Activated CD4-positive, alpha-beta memory T cell treated with anti-CD3 and anti-CD28 coated beads for 36 hours (primary cell): ENCODE data around the gene NAXE. TPM values are rescaled to one million over a fixed set of nuclear protein-coding genes. Genes with fewer than 3 reads are reported as not detected.
"Not testable (repeated sequence)": the region's sequence is repeated elsewhere in the genome, so short reads cannot be mapped to it uniquely, and the experiment has no call there.

Experiments
- CTCF ChIA-PET: fragments of 350-600 bp; sonication (Branson Sonifier 250); formaldehyde crosslinking; loops from one replicate; lab custom pipeline; 2021; ENCODE audit warnings: antibody characterized with exemption, inconsistent platforms; lab: Charles Lee
- POLR2A ChIA-PET: fragments of 350-600 bp; sonication (Branson Sonifier 250); formaldehyde crosslinking; loops from one replicate; lab custom pipeline; 2021; ENCODE audit warnings: antibody characterized with exemption; lab: Charles Lee
- DNase-seq: peaks from one replicate; pipeline ENCODE4 v3.0.0-alpha.2; 2020
- H3K27ac Mint-ChIP-seq: one replicate; pipeline ENCODE4 v1.8.0; 2021; ENCODE audit warnings: mixed read lengths
- H3K27me3 Mint-ChIP-seq: one replicate; pipeline ENCODE4 v1.8.0; 2021; ENCODE audit warnings: mixed read lengths
- H3K36me3 Mint-ChIP-seq: one replicate; pipeline ENCODE4 v1.8.0; 2021; ENCODE audit warnings: mixed read lengths
- H3K4me1 Mint-ChIP-seq: one replicate; pipeline ENCODE4 v1.8.0; 2021; ENCODE audit warnings: low read depth, mixed read lengths
- H3K4me3 Mint-ChIP-seq: one replicate; pipeline ENCODE4 v1.8.0; 2021; ENCODE audit warnings: mild to moderate bottlenecking, mixed read lengths
- H3K9me3 Mint-ChIP-seq: one replicate; pipeline ENCODE4 v1.8.0; 2021; ENCODE audit warnings: mixed read lengths
- intact Hi-C: fragments of 100-400 bp; cut with micrococcal nuclease; formaldehyde crosslinking; loops from one replicate; pipeline ENCODE4 v1.15.1; 2023
- total RNA-seq, 2 experiments: library from RNA; stranded (reverse); gene quantifications; one replicate each; pipeline ENCODE4 v1.2.3, GENCODE V29; 2021

The NAXE gene
- total RNA-seq, 2 experiments from 2014 or later, result 73.6 to 76.7 TPM

DNA sequence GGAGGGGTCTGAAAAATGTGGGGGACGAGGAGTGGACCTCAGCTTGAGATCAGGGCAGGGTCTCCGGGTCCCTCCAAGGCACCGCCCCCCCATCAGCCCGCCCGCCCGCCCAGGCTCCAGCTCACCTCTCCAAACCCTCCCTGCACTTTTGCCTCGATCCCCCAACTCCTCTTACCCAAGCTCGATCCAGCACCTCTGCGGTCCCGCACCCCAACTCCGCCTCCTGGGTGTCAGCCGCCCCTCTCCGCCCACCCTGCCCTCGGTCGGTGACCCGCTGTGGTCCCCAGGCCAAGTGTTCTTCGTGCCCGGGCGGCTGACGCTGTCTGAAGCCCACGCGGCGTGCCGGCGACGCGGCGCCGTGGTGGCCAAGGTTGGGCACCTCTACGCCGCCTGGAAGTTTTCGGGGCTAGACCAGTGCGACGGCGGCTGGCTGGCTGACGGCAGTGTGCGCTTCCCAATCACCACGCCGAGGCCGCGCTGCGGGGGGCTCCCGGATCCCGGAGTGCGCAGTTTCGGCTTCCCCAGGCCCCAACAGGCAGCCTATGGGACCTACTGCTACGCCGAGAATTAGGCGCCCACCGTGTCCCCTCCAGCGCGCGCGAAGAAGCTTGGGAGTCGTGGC lies 33.3 kb downstream of the NAXE start:
- H3K4me1 Mint-ChIP-seq, result peaks cover 10% of the 10 kb centered on the region
- no peak overlapping the region for H3K27ac Mint-ChIP-seq
- peak overlapping the region; percentile 5 for H3K4me3 Mint-ChIP-seq
- DNase-seq, result no peak
- H3K36me3 Mint-ChIP-seq, result no peaks in the 10 kb centered on the region
- H3K27me3 Mint-ChIP-seq, result peaks cover 49% of the 10 kb centered on the region
- H3K9me3 Mint-ChIP-seq, result no peaks in the 10 kb centered on the region
- intact Hi-C loops, result loop anchor here (1.0 kb wide), 1 partner anchor 16 kb away; no protein-coding TSS in a partner anchor
- POLR2A ChIA-PET, result no interaction called here
- CTCF ChIA-PET, result interaction anchor here (0.5 to 9.6 kb wide), 37 partner anchors 12 to 266 kb away, joined by 3 to 209 read pairs (median 5); partner anchors contain the start of genes BCAN, CRABP2, GPATCH4 and HDGF

DNA sequence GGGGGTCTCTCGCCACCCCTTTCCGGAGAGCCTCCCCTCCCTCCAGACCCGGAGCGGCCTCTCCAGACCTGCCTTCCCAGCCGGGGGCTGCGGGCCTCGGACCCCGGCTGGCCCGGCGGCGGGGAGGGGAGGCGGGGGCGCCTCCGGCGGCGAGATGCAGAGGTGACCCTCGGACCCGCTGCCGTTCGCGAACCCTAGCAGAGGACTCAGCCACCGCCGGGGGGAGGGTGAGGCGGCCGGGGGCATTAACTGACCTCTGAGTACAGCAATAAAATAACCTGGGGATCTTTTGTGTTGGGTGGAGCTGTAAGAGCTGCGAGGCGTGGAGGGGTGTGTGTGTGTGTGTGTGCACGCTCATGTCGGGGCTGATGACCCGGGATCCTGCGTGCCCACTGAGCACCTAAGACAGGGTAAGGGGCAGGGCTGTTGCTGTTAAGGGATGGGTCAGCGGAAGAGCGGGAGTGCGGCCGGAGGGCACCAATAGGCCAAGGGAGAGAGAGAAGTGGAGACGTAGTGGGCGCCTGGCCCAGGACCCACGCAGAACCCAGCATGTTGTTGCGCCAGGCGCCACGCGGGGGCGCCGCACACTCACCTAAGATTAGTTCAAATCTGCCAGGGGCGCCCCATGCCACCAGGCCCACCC lies 34.0 kb downstream of the NAXE start:
- H3K27me3 Mint-ChIP-seq, result peaks cover 46% of the 10 kb centered on the region
- POLR2A ChIA-PET, result no interaction called here
- intact Hi-C loops, result no loop called here

DNA sequence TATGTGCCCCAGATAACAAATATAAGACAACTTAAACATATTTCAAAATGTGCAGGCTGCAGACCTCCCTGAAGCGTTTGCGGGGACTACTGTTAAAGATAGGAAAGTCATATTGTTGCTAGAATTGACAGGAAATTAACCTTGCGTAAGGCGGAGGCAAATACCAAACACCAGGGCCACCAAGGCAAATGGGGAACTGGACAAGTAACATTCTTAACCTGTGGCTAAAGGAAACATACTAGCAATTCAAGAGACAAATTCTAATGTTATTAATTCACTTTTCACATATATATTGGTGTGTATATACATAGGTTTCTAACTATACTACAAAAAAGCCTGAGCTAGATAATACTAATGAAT lies 34.5 kb downstream of the NAXE start:
- DNase-seq, result no peak
- peak overlapping the region; percentile 48 for H3K4me3 Mint-ChIP-seq
- ChIA-PET POLR2A (no interaction called here), CTCF (interaction anchor here (0.9 to 9.6 kb wide), 19 partner anchors 8 to 265 kb away, joined by 3 to 209 read pairs (median 12); partner anchors contain the start of genes BCAN, HAPLN2, ISG20L2 and METTL25B)
- peaks cover 47% of the 10 kb centered on the region for H3K27me3 Mint-ChIP-seq
- H3K36me3 Mint-ChIP-seq, result no peaks in the 10 kb centered on the region
- no peak overlapping the region for H3K27ac Mint-ChIP-seq
- H3K4me1 Mint-ChIP-seq, result peaks cover 10% of the 10 kb centered on the region
- no peaks in the 10 kb centered on the region for H3K9me3 Mint-ChIP-seq
- intact Hi-C loops, result no loop called here

More for the DNA sequence above, 34.0 kb downstream of the NAXE start:
- Mint-ChIP-seq H3K4me1 (peaks cover 10% of the 10 kb centered on the region), H3K9me3 (no peaks in the 10 kb centered on the region), H3K4me3 (peak overlapping the region; percentile 48), H3K36me3 (no peaks in the 10 kb centered on the region), H3K27ac (no peak overlapping the region)
- peak; percentile 64 for DNase-seq
- CTCF ChIA-PET, result interaction anchor here (0.5 to 9.6 kb wide), 19 partner anchors 12 to 266 kb away, joined by 3 to 209 read pairs (median 9); partner anchors contain the start of genes BCAN, HDGF, MEF2D and NAXE

DNA sequence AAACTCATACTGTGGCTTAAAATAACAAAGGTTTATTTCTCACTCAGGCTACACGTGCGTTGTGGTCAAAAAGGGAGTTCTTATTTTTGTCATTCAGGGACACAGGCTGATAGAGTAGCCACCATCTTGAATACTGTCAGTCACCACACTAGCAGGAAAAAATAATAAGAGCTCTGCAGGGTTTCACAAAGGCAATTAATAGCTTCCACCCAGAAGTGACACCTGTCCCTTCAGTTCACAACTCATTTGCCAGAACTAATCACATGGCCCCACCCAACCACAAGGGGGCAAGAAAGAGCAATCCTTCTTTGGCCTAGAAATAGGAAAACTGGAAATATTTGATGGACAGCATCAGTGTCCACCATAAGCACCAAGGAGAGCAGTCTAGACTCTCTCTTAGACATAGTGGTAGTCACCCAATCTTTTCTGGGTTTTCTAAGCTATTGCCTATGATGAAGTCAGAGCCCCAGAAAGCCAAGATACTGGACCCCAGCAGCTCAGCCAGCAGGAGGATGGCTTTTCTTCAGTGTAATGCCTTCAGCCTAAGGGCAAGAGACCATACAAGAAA lies 35.8 kb downstream of the NAXE start:
- Mint-ChIP-seq H3K4me1 (peaks cover 10% of the 10 kb centered on the region), H3K36me3 (no peaks in the 10 kb centered on the region), H3K4me3 (no peak overlapping the region), H3K9me3 (no peaks in the 10 kb centered on the region), H3K27ac (no peak overlapping the region), H3K27me3 (peaks cover 51% of the 10 kb centered on the region)
- ChIA-PET POLR2A (no interaction called here), CTCF (interaction anchor here (0.6 to 9.6 kb wide), 30 partner anchors 9 to 905 kb away, joined by 3 to 209 read pairs (median 5); partner anchors contain the start of genes BCAN, CRABP2, HAPLN2 and ISG20L2)
- peak; percentile 49 for DNase-seq
- intact Hi-C loops, result loop anchor here (1.0 kb wide), 2 partner anchors 30 to 51 kb away; no protein-coding TSS in a partner anchor

DNA sequence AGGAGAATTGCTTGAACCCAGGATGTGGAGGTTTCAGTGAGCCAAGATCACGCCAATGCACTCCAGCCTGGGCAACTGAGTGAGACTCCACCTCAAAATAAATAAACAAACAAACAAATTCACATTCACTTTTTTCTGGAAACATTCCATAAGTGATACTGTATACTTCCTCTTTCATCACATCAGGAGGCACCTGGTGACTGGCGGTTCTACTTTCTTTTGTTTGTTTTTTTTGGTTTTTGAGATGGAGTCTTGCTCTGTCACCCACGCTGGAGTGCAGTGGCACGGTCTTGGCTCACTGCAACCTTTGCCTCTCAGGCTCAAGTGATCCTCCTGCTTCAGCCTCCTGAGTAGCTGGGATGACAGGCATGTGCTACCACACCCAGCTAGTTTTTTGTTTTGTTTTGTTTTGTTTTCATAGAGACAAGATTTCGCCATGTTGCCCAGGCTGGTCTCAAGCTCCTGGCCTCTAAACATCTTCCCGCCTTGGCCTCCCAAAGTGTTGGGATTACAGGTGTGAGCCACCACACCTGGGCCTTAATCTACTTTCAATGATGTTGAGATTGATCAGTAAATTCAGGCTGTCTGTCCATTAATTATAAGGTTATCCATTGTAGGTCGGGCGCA lies 38.4 kb downstream of the NAXE start:
- ChIA-PET CTCF (interaction anchor here (1.2 to 9.6 kb wide), 3 partner anchors 10 to 43 kb away, joined by 4 to 209 read pairs (median 4); no protein-coding TSS in a partner anchor), POLR2A (no interaction called here)
- H3K4me3 Mint-ChIP-seq, result no peak overlapping the region
- no peak overlapping the region for H3K27ac Mint-ChIP-seq
- intact Hi-C loops, result no loop called here
- no peak for DNase-seq
- no peaks in the 10 kb centered on the region for H3K36me3 Mint-ChIP-seq
- peaks cover 6% of the 10 kb centered on the region for H3K4me1 Mint-ChIP-seq
- peaks cover 45% of the 10 kb centered on the region for H3K27me3 Mint-ChIP-seq
- H3K9me3 Mint-ChIP-seq, result no peaks in the 10 kb centered on the region

DNA sequence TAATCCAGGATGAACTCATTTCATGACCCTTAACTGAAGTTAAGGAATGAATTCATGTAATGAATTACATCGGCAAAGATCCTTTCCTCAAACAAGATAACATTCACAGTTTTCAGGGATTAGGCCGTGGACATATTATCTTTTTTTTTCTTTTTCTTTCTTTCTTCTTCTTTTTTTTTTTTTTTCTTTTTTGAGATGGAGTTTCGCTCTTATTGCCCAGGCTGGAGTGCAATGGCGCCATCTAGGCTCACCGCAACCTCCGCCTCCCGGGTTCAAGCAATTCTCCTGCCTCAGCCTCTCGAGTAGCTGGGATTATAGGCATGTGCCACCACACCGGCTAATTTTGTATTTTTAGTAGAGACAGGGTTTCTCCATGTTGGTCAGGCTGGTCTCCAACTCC lies 39.6 kb downstream of the NAXE start:
- H3K36me3 Mint-ChIP-seq, H3K9me3 Mint-ChIP-seq, H3K4me1 Mint-ChIP-seq, H3K4me3 Mint-ChIP-seq, intact Hi-C loops, H3K27ac Mint-ChIP-seq, DNase-seq: not testable (repeated sequence)
- ChIA-PET POLR2A (interaction anchor here (0.5 kb wide), 1 partner anchor 167 kb away, joined by 3 read pairs; no protein-coding TSS in a partner anchor), CTCF (interaction anchor here (0.6 to 1.8 kb wide), 6 partner anchors 9 to 51 kb away, joined by 3 to 5 read pairs (median 4); no protein-coding TSS in a partner anchor)
- peaks cover 40% of the 10 kb centered on the region for H3K27me3 Mint-ChIP-seq

DNA sequence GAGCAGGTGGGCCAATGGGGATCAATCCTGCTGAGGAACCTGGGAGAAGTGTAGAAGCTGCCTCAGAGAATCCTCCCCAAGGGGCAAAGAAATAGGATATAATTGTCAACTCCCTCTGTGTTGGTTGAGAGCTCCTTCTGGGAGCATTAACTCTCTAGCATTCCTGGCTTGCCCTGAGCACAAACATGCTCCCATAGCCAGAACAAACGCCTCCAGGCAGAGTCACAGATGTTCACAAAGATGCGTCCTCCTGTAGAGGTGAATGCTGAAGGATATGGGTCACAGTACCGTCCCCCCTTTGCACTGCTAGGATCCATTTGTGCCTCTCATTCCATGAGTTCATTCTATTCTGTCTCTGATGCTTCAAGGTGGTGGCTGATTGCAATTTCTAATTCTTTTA lies 40.8 kb downstream of the NAXE start:
- Mint-ChIP-seq H3K27ac (no peak overlapping the region), H3K36me3 (no peaks in the 10 kb centered on the region), H3K27me3 (peaks cover 41% of the 10 kb centered on the region), H3K4me1 (no peaks in the 10 kb centered on the region), H3K9me3 (no peaks in the 10 kb centered on the region), H3K4me3 (no peak overlapping the region)
- no peak for DNase-seq
- POLR2A ChIA-PET, result no interaction called here
- CTCF ChIA-PET, result interaction anchor here (1.0 to 1.3 kb wide), 3 partner anchors 8 to 26 kb away, joined by 3 to 5 read pairs (median 3); no protein-coding TSS in a partner anchor
- intact Hi-C loops, result no loop called here

DNA sequence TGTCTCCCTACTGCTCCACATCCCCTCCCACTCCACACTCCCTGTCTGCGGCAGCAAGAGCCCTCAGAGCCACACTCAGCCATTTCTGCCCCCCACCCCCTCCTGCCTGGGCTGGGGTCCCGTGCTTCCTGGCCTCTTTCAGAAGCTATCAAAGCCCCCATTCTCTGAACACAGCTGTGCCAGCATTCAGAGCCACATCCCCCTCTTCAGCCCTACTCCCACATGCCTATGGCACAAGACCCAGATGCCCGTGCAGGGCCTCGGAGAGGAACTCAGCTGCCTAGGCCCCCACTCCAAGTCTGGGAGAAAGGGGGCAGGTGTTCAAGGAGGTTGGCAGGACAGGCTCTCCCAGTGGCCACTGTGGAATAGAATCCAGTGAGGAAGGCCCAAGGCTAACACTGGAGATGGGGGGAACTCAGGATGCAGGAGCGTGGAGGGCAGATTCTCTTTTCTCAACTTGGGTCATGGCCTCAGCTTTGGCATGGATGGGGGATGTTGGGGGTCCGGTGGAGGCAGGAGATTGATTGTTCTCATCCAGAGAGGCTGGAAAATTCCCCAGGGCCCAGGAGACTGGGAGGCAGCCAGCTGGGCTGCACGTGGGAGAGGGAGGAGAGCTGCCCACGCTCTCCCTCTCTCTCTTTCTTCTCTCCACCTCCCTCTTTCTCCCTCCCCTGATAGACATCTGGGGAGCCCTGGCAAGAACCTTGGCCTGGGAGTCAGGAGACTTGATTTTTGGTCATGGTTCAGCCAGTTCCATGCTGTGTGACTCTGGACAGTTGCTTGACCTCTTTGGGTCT lies 46.8 kb downstream of the NAXE start:
- Mint-ChIP-seq H3K9me3 (no peaks in the 10 kb centered on the region), H3K4me1 (peaks cover 19% of the 10 kb centered on the region), H3K4me3 (no peak overlapping the region), H3K27me3 (peaks cover 63% of the 10 kb centered on the region), H3K27ac (no peak overlapping the region), H3K36me3 (no peaks in the 10 kb centered on the region)
- ChIA-PET POLR2A (no interaction called here), CTCF (interaction anchor here (0.9 to 1.7 kb wide), 2 partner anchors 20 to 88 kb away, joined by 4 read pairs; no protein-coding TSS in a partner anchor)
- DNase-seq, result no peak
- intact Hi-C loops, result no loop called here

DNA sequence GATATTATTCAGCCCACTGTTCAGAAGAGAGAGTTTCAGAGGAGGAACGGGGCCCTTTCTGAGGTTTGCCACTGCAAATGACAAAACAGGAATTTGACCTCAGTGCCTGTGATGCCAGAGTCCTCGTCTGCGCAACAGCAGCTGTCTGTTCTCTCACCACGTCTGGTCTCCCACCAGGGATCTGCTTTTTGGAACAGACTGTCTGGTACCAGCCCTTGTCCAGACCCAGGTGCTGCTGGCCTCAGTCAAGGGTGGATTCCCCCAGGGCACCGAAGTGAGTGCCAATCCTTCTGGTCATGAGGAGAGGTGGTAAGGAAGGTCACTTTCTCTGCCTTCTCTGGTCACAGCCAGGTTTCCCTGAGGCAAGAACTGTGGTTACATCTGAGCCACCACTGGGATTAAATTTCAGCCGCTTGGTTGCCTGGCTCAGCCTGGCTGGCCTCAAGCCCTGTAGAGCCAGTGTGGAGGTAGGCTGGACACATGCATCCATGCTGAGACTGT lies 48.1 kb downstream of the NAXE start:
- no peak for DNase-seq
- peaks cover 68% of the 10 kb centered on the region for H3K27me3 Mint-ChIP-seq
- ChIA-PET CTCF (interaction anchor here (1.1 to 5.2 kb wide), 4 partner anchors 8 to 18 kb away, joined by 3 to 34 read pairs (median 16); no protein-coding TSS in a partner anchor), POLR2A (no interaction called here)
- no peaks in the 10 kb centered on the region for H3K9me3 Mint-ChIP-seq
- H3K36me3 Mint-ChIP-seq, result no peaks in the 10 kb centered on the region
- peaks cover 24% of the 10 kb centered on the region for H3K4me1 Mint-ChIP-seq
- H3K4me3 Mint-ChIP-seq, result no peak overlapping the region
- intact Hi-C loops, result no loop called here
- no peak overlapping the region for H3K27ac Mint-ChIP-seq

DNA sequence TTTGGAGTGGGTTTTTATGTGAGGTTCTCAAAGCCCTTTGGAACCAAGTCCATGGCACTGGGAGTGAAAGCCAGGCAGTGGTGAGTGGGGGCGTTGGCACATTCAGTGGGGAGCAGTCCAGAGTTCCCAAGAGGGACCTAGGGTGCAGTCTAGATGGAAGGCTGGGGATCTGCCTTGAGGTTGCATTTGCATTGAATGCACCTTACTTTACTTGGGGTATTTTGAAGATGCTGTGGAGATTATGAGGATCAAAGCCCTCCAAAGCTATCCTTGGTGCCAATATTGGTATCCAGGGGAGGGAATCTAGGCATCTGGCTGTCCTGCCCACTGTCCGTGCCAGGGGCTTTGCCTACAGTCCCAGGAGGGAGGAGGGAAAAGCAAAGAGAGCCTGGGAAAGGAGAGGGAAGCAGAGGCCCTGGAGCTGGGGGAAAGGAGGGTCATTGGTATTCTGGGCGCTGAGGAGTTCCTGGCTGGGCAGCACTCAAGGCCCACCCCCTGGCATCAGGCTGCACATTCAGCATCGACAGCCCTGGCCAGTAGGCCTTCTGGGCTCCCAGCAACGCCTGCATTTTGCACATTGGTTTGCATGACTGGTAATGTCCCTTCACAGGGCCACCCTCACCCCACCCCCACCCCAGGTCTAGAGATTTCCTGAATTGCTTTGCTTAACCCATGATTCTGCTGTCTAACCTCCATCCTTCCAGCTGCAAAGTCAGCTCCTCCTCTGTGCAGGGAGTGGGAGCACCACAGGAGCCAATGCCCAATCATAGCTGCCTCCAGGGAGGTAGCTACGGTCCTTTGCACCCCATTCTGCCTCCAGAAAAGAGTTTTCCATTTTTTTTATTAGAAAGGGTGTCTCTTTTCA lies 49.5 kb downstream of the NAXE start:
- Mint-ChIP-seq H3K27ac (no peak overlapping the region), H3K4me3 (no peak overlapping the region), H3K9me3 (no peaks in the 10 kb centered on the region), H3K4me1 (peaks cover 24% of the 10 kb centered on the region), H3K36me3 (no peaks in the 10 kb centered on the region), H3K27me3 (peaks cover 76% of the 10 kb centered on the region)
- CTCF ChIA-PET, result interaction anchor here (0.7 to 5.2 kb wide), 9 partner anchors 9 to 160 kb away, joined by 3 to 34 read pairs (median 4); no protein-coding TSS in a partner anchor
- POLR2A ChIA-PET, result no interaction called here
- DNase-seq, result no peak
- intact Hi-C loops, result no loop called here
